ENCODE results near the gene MRLN. TPM values are rescaled to one million over a fixed set of nuclear protein-coding genes. Genes with fewer than 3 reads are reported as not detected.

The MRLN gene
- total and polyA plus RNA-seq, 10 of the 15 experiments (the other 5 are each of a cell fraction or from before 2014, with no cell fraction given): 0.19 TPM; not detected in 9

- H3K9ac ChIP-seq (ENCODE audit: control insufficient read depth, insufficient read depth, low read length): no peak overlapping the region
- no peaks in the 10 kb centered on the region for H3K36me3 ChIP-seq (ENCODE audit: control insufficient read depth in 2 of 2, insufficient read depth in 2 of 2, low read length in 1 of 2)
- in situ Hi-C loops (cut with MboI): no loop called here
- no TSS peak for BruUV-seq (replicated peaks)
- POLR2A ChIA-PET: interaction anchor here (0.6 kb wide), 1 partner anchor 247 kb away, joined by 3 read pairs; no protein-coding TSS in a partner anchor
- H2AFZ ChIP-seq (ENCODE audit: control insufficient read depth, low read depth, low read length): no peak overlapping the region
- ATAC-seq: no peak
- no peak overlapping the region for H3K27ac ChIP-seq (ENCODE audit: control insufficient read depth, insufficient read depth)
- whole genome bisulfite sequencing (ENCODE audit: insufficient coverage, insufficient replicate concordance, low lambda C conversion rate, missing lambda C conversion rate): 71% methylated on average over 2 of the region's 2 CpGs
- FAIRE-seq: no peak
- H4K20me1 ChIP-seq (ENCODE audit: control insufficient read depth, insufficient read depth): no peaks in the 10 kb centered on the region
- SMC1A ChIA-PET (ENCODE audit: uncharacterized antibody, unreplicated experiment): no interaction called here
- H3K4me1 ChIP-seq (ENCODE audit: control insufficient read depth, insufficient read depth, low read length): no peaks in the 10 kb centered on the region
- no peak overlapping the region for H3K4me2 ChIP-seq (ENCODE audit: control insufficient read depth, insufficient read depth)
- no peaks in the 10 kb centered on the region for H3K27me3 ChIP-seq (replicated peaks in 1 of 2; ENCODE audit: control insufficient read depth in 2 of 2, insufficient read depth in 2 of 2, low read length in 1 of 2)
- intact Hi-C loops (cut with micrococcal nuclease; ENCODE audit: unreplicated experiment): no loop called here
- RAD21 ChIA-PET (ENCODE audit: unreplicated experiment): no interaction called here
- no peaks in the 10 kb centered on the region for H3K79me2 ChIP-seq (ENCODE audit: control insufficient read depth, insufficient read depth, low read length)
- DNase-seq (ENCODE audit: low read depth, low spot score): no peak
- TF ChIP-seq GABPA (IDR thresholded peaks at IDR 0.05; ENCODE audit: low read depth): no peak
- H3K9me3 ChIP-seq (replicated peaks; ENCODE audit: control insufficient read depth, insufficient read depth, low read length): no peaks in the 10 kb centered on the region; the same call in 2 of the 3 replicates
- no peak overlapping the region for H3K4me3 ChIP-seq
- CTCF ChIA-PET: no interaction called here
Measured at GRCh38 chr10:59773088-59773487, 19.8 kb upstream of the MRLN start.

GRCh38 chr10:59771162-59771807, 18.0 kb upstream of the MRLN start:
- DNase-seq (ENCODE audit: low read depth, low spot score) (no peak), FAIRE-seq (no peak), ATAC-seq (no peak)
- Histone ChIP-seq H3K9me3 (replicated peaks; ENCODE audit: control insufficient read depth, insufficient read depth, low read length) (no peaks in the 10 kb centered on the region), H3K27ac (ENCODE audit: control insufficient read depth, insufficient read depth) (no peak overlapping the region), H4K20me1 (ENCODE audit: control insufficient read depth, insufficient read depth) (no peaks in the 10 kb centered on the region), H3K27me3 (replicated peaks in 1 of 2; ENCODE audit: control insufficient read depth in 2 of 2, insufficient read depth in 2 of 2, low read length in 1 of 2) (no peaks in the 10 kb centered on the region), H3K79me2 (ENCODE audit: control insufficient read depth, insufficient read depth, low read length) (no peaks in the 10 kb centered on the region), H2AFZ (ENCODE audit: control insufficient read depth, low read depth, low read length) (no peak overlapping the region), H3K4me1 (ENCODE audit: control insufficient read depth, insufficient read depth, low read length) (no peaks in the 10 kb centered on the region), H3K4me3 (no peak overlapping the region), H3K9ac (ENCODE audit: control insufficient read depth, insufficient read depth, low read length) (no peak overlapping the region), H3K4me2 (ENCODE audit: control insufficient read depth, insufficient read depth) (no peak overlapping the region), H3K36me3 (ENCODE audit: control insufficient read depth in 2 of 2, insufficient read depth in 2 of 2, low read length in 1 of 2) (no peaks in the 10 kb centered on the region)
- ChIA-PET POLR2A (no interaction called here), SMC1A (ENCODE audit: uncharacterized antibody, unreplicated experiment) (no interaction called here), CTCF (no interaction called here), RAD21 (ENCODE audit: unreplicated experiment) (no interaction called here)
- in situ Hi-C loops (cut with MboI) (no loop called here), intact Hi-C loops (cut with micrococcal nuclease; ENCODE audit: unreplicated experiment) (no loop called here)
- BruUV-seq (replicated peaks): no TSS peak
- 41% methylated on average over 7 of the region's 7 CpGs for WGBS (ENCODE audit: insufficient coverage, insufficient replicate concordance, low lambda C conversion rate, missing lambda C conversion rate)
- no peak for TF ChIP-seq ATF3 (IDR thresholded peaks at IDR 0.05; ENCODE audit: borderline replicate concordance, extremely low read depth, low read depth, low read length)
- no peak for TF ChIP-seq E4F1 (IDR thresholded peaks at IDR 0.05; ENCODE audit: borderline replicate concordance, partially characterized antibody)
- no peak for TF ChIP-seq MYC (IDR thresholded peaks at IDR 0.05; ENCODE audit: insufficient read depth, insufficient read length, insufficient replicate concordance, low read length, severe bottlenecking)
- TF ChIP-seq MXI1 (IDR thresholded peaks at IDR 0.05; ENCODE audit: low read depth, low read length): no peak
- no peak for TF ChIP-seq USF2 (IDR thresholded peaks at IDR 0.05; ENCODE audit: borderline replicate concordance, low read depth, low read length)
- TF ChIP-seq BRCA1 (IDR thresholded peaks at IDR 0.05; ENCODE audit: low read depth, low read length): no peak
- TF ChIP-seq KAT2A (conservative IDR thresholded peaks at IDR 0.05; ENCODE audit: control insufficient read depth, low read depth, low read length): no peak
- no peak for TF ChIP-seq STAT3 (IDR thresholded peaks at IDR 0.05; ENCODE audit: low read depth, low read length)

All from GM12878 (cell line).